Measurements from ENCODE around the gene KRTAP24-1. TPM values are rescaled to one million over a fixed set of nuclear protein-coding genes. Genes with fewer than 3 reads are reported as not detected.

KRTAP24-1 gene
- total RNA-seq, 1 donor from 2014 or later, result not detected

DNA sequence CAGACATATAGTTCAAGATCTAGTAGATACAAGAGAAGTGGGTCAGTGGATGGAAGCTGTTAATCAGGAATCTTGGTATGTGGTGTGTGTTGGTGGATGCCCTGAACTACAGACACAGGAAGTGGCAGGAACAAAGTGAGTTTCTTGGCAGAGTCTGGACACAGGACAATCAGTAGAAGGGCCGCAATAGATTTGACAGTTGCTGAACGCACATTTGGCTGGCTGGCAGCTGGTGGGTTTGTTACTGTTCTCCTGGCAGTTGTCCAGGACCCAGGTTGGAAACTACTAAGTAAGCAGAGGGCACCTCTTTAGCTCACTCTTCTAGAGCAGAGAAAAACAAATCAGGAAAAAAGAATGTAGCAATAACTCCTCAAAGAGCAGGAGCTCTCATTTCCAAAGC is 24.1 kb upstream of the KRTAP24-1 start:
- Histone ChIP-seq H3K27me3 (no peaks in the 10 kb centered on the region), H3K9me3 (no peaks in the 10 kb centered on the region), H3K36me3 (no peaks in the 10 kb centered on the region), H3K4me3 (no peak overlapping the region), H3K27ac (no peak overlapping the region), H3K4me1 (no peaks in the 10 kb centered on the region)
- TF ChIP-seq, protein P1, sequence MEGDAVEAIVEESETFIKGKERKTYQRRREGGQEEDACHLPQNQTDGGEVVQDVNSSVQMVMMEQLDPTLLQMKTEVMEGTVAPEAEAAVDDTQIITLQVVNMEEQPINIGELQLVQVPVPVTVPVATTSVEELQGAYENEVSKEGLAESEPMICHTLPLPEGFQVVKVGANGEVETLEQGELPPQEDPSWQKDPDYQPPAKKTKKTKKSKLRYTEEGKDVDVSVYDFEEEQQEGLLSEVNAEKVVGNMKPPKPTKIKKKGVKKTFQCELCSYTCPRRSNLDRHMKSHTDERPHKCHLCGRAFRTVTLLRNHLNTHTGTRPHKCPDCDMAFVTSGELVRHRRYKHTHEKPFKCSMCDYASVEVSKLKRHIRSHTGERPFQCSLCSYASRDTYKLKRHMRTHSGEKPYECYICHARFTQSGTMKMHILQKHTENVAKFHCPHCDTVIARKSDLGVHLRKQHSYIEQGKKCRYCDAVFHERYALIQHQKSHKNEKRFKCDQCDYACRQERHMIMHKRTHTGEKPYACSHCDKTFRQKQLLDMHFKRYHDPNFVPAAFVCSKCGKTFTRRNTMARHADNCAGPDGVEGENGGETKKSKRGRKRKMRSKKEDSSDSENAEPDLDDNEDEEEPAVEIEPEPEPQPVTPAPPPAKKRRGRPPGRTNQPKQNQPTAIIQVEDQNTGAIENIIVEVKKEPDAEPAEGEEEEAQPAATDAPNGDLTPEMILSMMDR (IDR thresholded peaks at IDR 0.05), result no peak
- DNase-seq (ENCODE audit: low spot score in 2 of 2), result no peak
- intact Hi-C loops (cut with DNase I), result no loop called here

- no peaks in the 10 kb centered on the region for H3K9me3 ChIP-seq
- no peak overlapping the region for H3K27ac ChIP-seq
- intact Hi-C loops (cut with DNase I), result no loop called here
- no peaks in the 10 kb centered on the region for H3K4me1 ChIP-seq
- H3K36me3 ChIP-seq, result no peaks in the 10 kb centered on the region
- H3K4me3 ChIP-seq, result no peak overlapping the region
- no peaks in the 10 kb centered on the region for H3K27me3 ChIP-seq
- TF ChIP-seq, protein P1 (IDR thresholded peaks at IDR 0.05), result no peak
- DNase-seq (ENCODE audit: low spot score in 2 of 2), result no peak
These were observed 22.4 kb upstream of the KRTAP24-1 start for GRCh38 chr21:30305136-30305535.

GRCh38 chr21:30289215-30289614 is 6.5 kb upstream of the KRTAP24-1 start, which contains the start of gene KRTAP25-1:
TSS of gene KRTAP25-1 (minus strand) at chr21:30289514. CDS start at chr21:30289490, 24 bp downstream.
- Histone ChIP-seq H3K27me3 (no peaks in the 10 kb centered on the region), H3K9me3 (no peaks in the 10 kb centered on the region), H3K27ac (no peak within 1 kb of the TSS), H3K4me3 (no peak within 1 kb of the TSS), H3K36me3 (no peaks in the 10 kb centered on the region), H3K4me1 (no peaks in the 10 kb centered on the region)
- TF ChIP-seq, protein P1 (IDR thresholded peaks at IDR 0.05), result no peak
- DNase-seq (ENCODE audit: low spot score in 2 of 2), result no peak
- intact Hi-C loops (cut with DNase I), result no loop called here

DNA sequence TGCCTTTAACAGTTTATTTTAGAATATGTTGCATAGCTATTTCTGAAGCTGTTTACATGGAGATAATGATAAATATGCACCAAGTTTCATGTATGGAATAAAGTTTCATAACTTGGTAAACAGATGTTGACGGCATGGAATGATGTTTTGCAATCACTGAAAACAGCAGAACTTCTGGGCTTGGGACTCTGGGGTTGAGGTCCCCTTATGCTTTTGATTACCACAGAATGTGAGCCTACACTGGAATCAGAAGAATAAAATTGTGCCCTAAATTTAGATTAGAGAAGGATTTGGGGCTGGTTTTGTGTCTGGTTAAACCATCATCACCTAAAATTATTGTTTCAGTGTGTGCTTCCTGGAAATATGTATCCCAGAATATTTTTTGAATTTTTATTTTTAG is 11.1 kb downstream of the KRTAP24-1 start:
- H3K27me3 ChIP-seq, result no peaks in the 10 kb centered on the region
- DNase-seq (ENCODE audit: low spot score in 2 of 2), result no peak
- no peaks in the 10 kb centered on the region for H3K36me3 ChIP-seq
- peak overlapping the region in 1 of 2 donors; percentile 30 for H3K27ac ChIP-seq
- no peaks in the 10 kb centered on the region for H3K9me3 ChIP-seq
- H3K4me1 ChIP-seq, result peaks cover 0 to 3% of the 10 kb centered on the region in 2 donors
- no peak overlapping the region for H3K4me3 ChIP-seq
- intact Hi-C loops (cut with DNase I), result no loop called here
- TF ChIP-seq, protein P1 (IDR thresholded peaks at IDR 0.05), result no peak

DNA sequence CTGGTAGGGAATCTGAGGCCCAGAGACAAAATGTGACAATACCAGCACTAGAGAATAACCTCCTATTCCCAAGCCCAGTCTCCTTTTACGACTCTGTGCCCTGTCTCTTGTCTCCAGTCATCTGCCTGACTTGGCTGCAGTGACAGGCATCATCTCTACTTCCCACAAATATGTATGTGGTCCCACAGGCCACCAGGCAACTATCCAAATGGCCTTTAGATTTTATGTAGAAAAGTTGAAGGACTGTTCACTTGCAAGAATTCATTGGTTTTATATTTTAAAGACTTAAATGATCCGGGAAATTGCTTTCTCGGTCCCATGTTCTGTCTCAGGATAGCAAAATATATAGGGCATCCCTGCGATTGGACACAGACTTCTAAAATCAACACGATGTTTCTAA is 11.6 kb downstream of the KRTAP24-1 start:
- H3K4me1 ChIP-seq, result peaks cover 0 to 3% of the 10 kb centered on the region in 2 donors
- no peaks in the 10 kb centered on the region for H3K9me3 ChIP-seq
- no peak overlapping the region for H3K4me3 ChIP-seq
- H3K27me3 ChIP-seq, result no peaks in the 10 kb centered on the region
- no peak for DNase-seq (ENCODE audit: low spot score in 2 of 2)
- no peak overlapping the region for H3K27ac ChIP-seq
- no peaks in the 10 kb centered on the region for H3K36me3 ChIP-seq
- intact Hi-C loops (cut with DNase I), result no loop called here
- TF ChIP-seq, protein P1 (IDR thresholded peaks at IDR 0.05), result no peak

All from ascending aorta (tissue), 2 donors.